T-helper 2 cell (primary cell): ENCODE results near the gene KLHL35.
"Not testable (repeated sequence)": the region's sequence is repeated elsewhere in the genome, so short reads cannot be mapped to it uniquely, and the experiment has no call there.

ENCODE experiments used
- DNase-seq, 5 experiments: peaks; one replicate each; pipeline versions ENCODE4 v3.0.0 to v3.0.0-alpha.2; 2012 to 2022

KLHL35 gene

DNA sequence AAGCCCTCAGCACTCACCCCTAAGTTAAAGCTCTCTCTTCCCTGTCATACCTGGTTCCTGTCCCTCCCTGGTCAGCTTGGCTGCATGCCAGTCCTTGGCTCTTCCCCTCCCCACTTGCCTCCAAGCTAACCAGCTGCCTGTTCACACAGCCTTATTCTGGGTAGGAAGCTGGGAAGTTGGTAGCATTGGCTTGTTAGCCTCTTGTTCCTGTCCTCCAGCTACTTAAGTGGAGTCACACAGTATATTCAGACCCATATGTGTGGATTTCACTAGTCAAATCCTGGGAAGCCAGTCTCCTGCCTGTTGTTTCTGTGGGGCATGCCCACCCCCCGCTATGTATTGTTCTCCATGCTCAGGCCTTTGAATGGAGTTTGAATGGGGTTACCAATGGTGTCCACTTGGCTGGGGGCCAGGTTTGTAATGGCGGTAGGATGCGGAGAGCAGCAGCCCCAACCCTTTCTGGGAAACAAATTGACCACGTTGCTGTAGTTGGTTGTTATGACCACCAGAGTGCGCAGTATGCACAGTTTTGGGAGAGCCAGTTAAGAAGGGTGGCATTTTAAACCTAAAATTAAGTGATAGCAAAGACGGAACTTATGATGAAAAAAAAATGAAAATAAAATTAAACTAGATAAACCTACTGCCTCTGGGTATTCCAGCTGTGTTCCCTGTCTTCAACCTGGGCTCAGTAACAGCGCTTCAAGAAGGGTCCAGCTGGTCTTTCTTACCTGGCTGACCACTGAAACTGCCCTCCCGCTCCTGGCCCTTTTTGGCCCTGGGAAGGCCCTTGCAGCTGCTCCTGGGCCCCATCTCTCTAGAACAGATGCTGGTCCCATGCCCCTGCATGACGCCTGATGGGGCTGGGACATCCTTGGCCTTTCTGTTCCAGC is 44.4 kb downstream of the KLHL35 start:
- peak in 4 of 5 experiments; percentile 41 to 82 (median 52) for DNase-seq

DNA sequence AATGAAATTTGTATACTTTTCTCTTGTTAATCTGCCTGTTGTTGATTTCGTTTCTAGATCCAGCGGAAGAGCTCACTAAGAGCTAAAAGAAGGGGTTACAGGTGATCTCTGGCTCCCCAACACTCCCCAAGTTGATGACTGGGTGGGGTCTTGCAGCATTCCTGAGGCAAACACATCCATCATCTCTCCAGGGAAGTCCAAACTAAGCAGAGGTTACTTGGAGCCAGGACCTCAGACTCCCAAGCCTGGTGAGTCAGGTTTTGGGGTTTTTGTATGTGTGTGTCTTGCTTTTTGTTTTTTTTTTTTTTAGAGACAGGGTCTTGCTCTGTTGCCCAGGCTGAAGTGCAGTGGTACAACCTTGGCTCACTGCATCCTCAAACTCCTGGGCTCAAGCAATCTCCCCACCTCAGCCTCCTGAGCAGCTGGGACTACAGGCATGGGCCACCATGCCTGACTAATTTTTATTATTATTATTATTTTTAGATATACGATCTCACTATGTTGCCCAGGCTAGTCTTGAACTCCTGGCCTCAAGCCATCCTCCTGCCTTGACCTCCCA is 45.2 kb downstream of the KLHL35 start:
- no peak for DNase-seq

DNA sequence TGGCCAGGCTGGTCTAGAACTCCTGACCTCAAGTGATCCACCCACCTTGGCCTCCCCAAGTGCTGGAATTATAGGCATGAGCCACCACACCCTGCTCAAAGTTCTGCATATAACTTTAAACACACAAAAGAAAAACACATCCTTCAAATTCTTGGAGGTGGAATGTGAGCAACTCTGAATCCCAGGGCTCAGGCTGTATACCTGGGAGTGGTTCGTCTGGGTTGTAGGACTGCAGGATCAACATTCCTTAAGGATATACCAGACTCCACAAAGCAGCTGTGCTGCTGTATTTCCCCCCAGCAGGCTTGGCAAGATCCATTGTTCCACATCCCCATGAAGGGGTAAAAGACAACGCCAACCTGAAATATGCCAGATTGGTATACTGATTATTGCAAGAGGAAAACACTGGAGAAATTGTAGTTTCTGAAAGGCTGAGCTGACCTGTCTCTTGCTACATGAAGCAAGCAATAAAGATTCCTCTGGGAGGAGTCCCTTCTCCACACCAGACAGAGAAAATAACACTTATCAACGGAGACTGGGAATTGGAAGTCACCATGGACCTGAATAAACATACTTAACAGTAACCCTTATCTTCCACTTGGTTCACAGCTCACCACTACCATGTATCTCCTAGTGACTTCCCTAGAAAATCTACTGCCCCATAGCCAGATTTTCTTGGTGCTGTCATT is 45.9 kb downstream of the KLHL35 start:
- DNase-seq = no peak

DNA sequence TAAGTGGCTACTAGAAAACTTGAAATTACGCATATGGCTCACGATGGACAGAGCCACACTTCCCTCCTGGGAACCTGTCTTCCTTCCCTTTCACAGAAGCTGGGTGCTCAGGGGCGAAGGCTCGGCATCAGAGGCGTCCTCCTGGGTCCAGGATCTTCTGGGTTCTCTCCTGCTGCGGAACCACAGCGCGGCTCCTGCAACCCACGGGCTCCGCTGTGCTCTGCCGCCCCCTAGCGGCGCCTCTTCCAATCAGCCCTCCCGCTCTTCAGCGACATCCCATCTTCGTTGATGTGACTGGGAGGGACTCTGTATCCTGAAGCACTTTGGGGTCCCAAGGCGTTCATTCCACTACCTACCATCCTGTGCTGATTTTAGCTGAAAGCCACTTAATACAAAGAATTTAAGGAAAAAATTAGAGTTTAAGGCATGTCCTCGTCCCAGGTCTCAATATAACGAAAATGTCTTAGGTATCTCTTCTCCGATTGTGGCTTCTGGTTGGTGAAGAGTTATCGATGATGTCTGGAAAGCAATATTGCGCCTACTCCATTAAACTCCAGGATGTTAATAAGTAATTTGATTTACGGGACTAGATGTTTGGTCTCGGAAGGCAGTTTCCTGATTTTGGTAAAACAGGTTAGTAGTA is 48.4 kb downstream of the KLHL35 start:
- DNase-seq = peak; percentile 55 to 71 (median 67)

DNA sequence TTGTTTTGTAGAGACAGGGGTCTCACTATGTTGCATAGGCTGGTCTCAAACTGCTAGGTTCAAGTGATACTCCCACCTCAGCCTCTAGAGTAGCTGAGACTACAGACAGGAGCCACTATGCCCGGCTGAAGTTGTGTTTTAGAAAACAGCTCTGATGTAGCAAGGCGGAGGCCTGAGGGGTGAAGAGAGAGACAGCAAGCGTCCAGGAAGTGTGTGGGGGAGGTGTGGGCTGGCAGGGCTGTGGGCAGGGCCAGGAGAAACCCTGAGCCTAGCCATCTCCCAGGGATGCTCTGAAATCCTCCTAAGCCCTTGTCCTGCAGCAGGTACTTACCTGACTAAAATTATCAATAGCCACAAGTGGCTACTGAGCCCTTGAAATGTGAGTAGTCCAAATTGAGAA is 49.8 kb downstream of the KLHL35 start:
- peak in 2 of 5 experiments; percentile 23 to 64 for DNase-seq

DNA sequence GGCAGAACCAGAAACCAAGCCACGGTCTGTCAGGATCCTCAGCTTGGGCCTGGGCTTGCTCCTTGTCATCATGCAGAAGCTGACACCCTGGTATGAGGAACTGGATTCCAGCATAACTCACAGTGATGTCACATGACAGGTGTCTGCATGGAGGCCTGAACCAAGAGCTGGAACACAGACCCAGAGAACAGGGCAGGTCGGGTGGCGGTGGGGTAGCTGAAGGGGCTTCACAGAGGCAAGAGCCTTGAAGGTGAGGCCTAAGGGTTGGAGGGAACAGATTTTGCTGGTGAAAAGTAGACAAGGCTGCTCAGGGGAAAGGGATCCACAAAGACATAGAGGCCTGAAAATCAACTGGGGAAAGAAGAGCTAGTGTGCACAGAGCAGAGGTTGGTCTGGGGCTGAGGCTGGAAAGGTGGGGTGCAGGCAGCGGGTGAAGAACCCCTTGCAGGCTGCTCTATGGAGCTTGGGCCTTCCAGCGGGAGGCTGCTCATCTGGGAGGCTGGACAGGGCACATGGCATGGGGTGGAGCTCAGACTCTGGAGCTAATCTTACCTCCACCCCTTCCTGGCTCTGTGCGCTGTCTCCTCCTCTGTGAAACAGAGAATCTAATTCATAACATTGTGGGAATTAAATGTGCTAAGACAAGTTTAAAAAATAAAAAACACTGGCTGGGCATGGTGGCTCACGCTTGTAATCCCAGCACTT is 52.1 kb downstream of the KLHL35 start:
- no peak for DNase-seq

DNA sequence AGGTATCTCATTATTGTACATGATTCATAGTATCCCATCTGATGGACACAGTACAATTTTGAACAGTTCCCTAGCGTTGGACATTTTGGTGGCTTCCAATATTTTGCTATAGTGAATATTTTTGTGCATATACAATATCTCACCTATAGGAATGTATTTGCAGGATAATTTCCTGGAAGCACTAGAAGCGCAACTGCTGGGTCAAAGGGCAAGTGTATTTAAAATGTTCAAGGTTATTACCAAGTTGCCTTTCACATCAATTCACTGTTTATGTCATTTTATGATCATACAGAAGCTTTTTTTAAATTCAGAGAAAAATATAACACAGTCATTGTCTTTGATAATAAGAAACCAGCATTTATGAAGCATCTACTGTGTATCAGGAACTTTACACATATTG is 52.8 kb downstream of the KLHL35 start:
- no peak for DNase-seq

DNA sequence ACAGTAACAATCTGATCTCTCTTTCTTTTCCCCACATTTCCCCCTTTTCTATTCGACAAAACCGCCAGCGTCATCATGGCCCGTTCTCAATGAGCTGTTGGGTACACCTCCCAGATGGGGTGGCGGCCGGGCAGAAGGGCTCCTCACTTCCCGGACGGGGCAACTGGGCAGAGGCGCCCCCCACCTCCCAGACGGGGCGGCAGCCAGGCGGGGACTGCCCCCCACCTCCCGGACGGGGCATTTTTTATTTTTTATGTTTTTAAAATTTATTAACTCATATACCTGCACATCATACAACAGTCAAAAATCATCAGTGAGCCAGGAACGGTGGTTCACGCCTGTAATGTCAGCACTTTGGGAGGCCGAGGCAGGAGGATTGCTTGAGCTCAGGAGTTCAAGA is 54.2 kb downstream of the KLHL35 start:
- not testable (repeated sequence) for DNase-seq

- DNase-seq = no peak
Observed at GRCh38 chr11:75376175-75376574, 56.8 kb downstream of the KLHL35 start.

DNA sequence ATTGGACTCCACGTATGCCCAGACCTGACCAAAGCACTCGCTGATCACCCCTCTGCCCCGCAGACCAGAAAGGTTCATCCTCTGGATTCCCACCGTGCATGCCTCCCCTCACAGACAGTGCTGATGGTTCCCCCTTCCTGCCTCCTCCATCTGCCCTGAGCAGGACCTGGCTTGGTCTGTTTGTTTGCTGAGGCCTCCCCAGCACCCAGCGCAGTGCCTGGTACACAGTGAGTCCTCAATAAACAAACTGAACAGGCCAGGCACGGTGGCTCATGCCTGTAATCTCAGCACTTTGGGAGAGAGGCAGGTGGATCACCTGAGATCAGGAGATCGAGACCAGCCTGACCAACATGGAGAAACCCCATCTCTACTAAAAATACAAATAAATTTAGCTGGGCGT is 57.4 kb downstream of the KLHL35 start:
- no peak for DNase-seq

DNA sequence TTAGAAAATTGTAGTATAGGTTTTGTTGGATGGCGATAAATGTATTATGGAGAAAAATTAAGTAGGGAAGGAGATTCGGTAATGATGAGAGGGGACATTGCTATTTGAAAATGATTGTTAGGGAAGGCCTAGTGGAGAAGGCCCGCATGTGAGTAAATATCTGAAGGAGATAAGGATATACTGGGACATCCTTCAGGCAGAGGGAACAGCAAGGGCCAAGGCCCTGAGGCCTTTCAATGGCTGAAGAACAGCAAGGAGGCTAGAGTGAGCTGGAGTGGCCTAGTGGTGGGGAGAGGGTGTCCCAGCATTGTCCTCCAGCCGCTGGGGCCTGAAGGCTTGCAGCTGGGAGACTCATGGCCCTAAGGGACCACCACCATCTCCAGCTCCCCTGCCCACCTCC is 58.4 kb downstream of the KLHL35 start:
- no peak for DNase-seq

DNA sequence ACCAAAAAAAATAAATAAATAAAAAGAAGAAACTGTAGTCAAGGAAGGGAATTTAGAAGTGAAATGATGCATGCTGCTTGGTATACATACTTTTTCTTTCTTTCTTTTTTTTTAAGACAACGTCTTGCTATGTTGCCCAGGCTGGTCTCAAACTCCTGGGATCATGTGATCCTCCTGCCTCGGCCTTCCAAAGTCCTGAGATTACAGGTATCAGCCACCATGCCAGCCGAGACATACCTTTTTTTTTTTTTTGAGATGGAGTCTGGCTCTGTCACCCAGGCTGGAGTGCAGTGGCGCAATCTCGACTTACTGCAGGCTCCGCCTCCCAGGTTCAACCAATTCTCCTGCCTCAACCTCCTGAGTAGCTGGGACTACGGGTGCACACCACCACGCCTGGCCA is 59.8 kb downstream of the KLHL35 start:
- DNase-seq = no peak
